HT-29 (cell line): ENCODE results near the gene HSPB3. TPM values are rescaled to one million over a fixed set of nuclear protein-coding genes. Genes with fewer than 3 reads are reported as not detected.
A peak's percentile ranks its signal among the peaks of the same experiment; 100 is the strongest.
"Not testable (repeated sequence)": the region's sequence is repeated elsewhere in the genome, so short reads cannot be mapped to it uniquely, and the experiment has no call there.

Source experiments
- DNase-seq: peaks from one replicate; pipeline ENCODE4 v3.0.0-alpha.2; 2015; ENCODE audit warnings: low spot score
- total RNA-seq: library from RNA; depleted of rRNA; stranded (reverse); fragments of >200 nt; shearing (Covaris generic); gene quantifications from 2 replicates; pipeline ENCODE4 v1.2.3, GENCODE V29; 2014

The HSPB3 gene
- total RNA-seq, 1 experiment from 2014 or later: not detected

DNA sequence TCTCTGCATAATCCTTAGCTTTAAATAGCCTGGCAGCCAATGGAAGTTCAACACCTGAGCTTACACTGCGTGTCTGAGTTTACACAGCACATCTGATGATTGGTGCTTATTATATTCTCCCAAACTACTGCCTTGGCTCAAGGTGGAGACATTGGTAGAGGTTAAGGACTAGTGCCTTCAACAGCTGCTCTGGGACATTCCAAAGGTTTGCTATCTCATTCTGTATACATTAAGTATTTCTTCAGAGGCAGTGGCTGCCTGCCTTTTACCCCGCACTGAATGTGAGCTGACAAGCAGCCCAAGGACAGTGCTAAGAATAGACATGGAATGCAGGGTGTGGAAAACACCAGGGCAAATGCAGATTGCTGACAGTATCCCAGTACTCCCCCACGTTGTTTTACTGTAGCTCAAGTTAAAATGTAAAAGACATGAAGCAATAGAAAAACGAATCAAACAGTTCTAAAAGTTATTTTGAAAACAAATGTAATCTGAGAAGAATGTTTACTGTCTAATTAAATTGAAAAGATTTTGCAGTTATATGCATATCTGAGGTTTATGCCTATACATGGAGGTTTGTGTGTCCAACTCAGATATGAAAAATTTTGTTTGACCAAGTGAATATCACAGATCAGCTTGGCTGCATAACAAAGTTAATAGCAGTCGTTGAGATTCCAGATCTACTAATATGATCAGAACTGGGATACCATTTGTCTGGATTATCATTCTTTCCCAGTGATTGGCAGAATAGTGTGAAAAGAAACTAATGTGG lies 1.8 kb downstream of the HSPB3 start:
- peak; percentile 11 for DNase-seq

DNA sequence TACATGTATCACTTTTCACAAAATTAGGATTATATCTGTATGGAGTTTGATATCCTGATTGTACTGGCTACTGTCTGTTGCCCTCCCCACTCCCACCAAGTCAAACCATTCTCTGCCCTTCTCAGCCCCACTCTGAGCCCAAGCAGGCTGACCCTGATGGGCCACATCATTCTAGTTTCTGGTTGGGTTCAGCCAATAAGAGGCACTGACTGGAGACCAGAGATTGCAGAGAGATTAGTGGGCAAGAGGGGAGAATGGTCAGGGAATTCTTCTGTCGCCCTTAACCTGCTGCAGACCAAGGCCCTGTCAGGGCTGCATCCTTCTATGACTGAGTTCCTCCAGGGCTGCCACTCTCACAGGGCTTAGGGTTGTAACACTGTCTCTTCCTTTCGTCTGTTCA lies 2.7 kb downstream of the HSPB3 start:
- DNase-seq: no peak

DNA sequence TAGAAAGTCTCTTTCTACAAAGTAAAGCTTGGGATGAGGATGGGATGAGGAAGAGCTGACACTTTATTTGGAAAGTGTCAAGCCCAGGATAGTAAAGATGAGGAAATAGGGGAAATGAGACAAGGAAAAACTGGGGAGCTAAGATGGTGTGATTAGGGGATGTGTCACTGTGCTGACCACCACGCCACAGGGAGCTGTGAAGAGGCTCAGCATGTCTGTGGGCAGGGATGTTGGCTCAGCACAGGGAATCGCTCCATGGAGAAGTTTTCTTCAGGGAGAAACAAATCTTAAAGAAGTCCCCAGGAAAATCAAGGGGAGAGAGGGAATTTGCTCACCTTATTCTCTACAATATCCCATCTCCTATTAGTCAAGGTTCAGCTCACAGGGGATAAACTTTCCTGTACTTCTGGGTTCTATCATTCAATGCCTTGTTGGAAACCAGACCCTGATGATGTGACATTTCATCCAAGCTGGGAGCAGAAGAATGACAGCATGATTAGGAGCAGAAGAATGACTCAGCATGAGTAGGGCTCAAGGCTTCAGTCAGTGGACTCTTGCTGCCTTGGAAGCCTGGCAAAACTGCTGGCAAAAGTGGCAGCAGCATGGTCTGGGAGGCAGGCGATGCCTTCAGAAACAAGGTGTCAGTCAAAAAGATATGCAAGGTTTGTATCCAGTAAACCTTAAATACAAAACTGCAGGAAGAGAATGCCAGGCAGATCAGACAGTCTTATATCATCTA lies 4.9 kb downstream of the HSPB3 start:
- DNase-seq: no peak

DNA sequence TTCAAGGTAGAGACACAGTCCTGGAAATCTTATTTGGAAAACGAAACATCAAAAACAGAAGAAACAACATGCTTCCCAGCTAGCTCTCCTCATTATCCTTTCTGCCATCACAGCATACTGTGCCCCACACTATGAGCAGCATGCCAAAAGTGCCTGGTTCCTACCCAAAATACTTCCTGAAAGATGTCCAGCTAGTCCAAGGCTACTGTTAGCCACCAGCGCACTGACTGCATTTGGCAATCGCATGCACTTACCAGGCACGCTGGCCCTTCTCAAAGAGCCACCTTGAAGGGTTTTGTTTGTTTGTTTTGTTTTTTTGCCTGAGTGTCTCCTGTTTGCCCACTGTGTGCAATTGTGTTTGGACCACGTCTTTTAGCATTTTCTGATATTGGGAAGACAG lies 6.8 kb downstream of the HSPB3 start:
- no peak for DNase-seq

DNA sequence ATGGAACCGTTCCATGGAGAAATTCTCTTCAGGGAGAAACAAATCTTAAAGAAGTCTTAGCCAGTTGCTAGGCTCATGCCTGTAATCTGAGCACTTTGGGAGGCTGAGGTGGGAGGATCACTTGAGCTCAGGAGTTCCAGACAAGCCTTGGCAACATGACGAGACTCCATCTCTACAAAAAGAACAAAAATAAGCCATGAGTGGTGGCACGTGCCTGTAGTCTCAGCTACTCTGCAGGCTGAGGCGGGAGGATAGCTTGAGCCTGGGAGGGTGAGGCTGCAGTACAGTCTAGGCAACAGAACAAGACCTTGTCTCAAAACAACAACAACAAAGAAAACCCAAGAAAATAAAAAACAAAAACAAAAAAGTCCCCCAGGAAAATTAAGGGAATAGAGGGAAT lies 8.2 kb downstream of the HSPB3 start:
- no peak for DNase-seq

DNA sequence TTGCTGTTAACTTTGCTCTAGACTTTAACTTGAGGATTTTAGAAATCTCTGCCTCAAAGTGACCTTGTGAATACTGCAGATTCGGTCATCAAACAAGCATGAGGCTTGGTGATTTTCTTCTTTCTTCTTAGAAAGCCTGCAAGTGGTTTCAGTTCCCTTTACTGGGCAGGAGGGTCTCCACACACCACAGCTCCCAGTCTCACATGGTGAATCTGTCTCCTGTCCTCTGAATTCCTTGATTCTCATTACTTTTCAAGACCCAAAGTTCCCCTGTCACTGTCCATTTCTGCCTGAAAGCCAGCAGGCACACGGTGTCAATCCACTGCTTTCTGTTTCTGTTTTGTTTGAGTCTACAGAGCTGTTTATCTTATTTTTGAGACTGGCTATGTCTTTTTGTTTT lies 14.1 kb downstream of the HSPB3 start:
- DNase-seq: no peak

DNA sequence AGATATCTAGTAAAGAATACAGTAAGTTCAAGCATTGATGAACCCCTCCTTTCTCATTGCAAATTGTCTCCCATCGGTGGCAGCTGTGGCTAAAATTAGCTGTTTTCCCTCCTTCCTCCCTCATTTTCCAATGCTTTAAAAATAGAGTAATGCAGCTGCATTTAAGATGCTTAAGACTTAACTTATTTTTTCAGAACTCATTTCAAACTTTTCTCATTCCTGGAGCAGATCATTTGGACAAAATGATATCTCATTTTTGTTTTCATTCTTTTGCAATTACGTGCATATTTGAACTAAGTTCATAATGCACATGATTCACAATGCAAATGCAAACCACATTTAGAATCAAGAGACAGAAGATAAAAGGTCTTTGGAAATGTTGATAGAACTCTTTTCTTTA lies 14.6 kb downstream of the HSPB3 start:
- no peak for DNase-seq

DNA sequence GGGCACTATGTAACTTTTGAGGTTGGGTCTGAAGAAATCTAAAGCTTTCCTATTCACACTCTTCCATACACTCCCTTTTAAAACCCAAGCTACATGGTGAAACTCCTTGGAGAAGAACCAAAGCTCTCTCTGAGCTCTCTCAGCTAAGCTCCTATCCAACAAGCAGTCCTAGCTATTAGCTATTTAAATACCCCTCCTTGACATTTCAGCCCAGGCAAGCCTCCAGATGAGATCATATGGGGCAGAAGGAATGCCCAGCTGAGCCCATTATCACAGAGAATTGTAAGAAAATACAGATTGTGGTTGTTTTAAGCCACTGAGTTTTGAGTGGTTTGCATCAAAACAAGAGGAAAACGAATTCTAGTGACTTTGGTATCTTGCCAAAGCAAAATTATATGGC lies 15.2 kb downstream of the HSPB3 start:
- DNase-seq: no peak

DNA sequence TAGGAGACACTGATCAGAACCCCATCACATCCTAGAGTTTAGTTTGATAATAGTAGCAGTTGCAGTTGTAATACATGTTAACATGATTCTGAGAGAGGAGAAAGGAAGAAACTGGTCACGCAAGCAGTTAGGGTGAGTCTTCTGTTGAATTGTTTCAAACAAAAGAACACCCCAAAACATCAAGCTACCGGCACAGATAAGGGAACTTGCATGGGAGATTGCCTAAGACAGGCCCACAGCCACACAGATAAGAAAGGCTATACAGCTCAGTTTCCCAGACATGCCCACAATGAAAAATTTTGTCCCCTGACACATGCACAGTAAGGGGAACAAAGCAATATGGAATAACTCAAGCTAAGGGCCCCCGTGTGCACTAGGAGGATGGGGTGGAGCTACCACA lies 15.9 kb downstream of the HSPB3 start:
- DNase-seq: no peak

DNA sequence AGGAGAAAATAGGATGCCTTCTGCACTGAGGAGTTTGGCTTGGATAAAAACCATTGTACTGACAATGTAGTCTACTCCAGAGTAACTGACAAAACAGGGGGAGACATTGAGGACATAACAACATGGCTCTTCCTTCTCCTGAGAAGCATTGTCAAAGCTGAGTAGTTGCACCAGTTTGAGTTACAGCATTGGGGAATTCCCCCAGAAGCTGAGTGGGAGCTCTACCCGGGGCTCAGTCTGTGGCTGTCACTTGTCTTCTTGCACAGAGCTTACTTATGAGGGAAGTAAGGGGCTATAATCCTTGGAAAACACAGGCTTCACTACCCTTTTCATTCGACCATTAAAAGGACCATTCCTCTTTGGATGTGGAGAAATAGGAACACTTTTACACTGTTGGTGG lies 21.2 kb downstream of the HSPB3 start:
- DNase-seq: no peak

DNA sequence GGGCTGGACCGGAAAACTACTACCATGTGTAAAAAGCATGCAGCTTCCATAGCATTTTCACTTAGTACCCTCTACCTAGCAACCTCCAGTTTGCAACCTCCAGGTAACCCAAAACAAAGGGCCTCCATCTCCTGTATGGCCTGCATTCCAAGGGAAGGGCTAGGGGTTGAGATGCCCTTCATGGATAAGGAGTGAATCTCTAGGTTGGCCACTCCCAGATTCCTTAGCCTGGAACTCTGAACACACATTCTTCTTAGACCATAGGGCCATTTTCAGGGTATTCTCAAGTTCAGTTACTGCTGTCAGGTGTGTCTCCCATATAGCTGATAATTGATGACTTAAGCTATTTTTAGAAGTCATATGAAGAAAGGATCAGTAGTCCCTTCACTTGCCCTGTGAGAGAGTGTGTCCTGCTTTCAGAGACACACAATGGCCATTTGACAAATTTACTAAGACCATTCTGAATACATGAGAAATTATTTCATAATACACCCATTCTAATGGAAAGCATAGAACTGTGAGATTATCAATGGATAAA lies 22.5 kb downstream of the HSPB3 start:
- DNase-seq: no peak

DNA sequence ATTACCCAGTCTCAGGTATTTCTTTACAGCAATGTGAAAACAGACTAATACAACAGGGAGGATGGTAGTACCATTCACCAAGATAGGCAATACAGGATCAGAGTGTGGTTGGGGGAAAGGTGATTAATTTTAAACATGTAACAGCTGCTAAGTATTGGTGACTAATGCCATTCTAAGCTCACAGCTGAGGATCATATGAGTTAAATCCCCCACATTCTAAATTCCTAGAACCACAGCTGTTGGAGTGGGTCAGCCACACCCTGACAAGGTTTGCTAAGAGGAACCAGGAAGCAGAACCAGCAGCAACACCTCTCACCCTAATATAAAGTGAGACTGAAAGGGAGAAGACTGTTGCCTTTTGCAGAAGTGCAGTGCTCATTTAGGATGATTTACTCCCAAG lies 24.8 kb downstream of the HSPB3 start:
- no peak for DNase-seq

DNA sequence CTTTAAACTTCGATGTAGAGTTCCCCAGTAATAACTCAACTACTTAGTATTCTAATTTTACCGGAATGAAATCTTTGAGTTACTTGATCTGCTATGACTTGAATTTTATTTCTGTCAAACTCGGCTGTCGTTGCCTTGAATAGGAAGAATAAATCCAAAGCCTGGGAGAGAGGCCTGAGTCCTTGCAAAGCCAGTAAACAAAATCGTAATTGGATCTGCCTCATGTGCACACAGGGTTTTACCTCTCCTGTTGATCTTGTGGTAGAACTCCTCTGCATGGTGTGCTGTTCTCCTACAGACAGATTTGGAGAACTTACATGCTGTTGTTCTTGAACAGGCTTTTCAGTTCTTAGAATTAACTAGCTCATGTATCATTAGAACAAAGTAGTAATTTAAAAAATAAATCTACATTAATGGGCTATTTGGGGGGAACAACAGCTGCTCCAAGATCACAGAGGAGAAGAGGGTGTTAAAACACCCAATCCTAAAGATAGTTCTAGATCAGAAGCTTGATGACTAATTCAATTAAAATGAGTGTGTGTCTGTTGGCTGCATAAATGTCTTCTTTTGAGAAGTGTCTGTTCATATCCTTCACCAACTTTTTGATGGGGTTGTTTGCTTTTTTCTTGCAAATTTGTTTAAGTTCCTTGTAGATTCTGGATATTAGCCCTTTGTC lies 28.9 kb downstream of the HSPB3 start:
- no peak for DNase-seq

DNA sequence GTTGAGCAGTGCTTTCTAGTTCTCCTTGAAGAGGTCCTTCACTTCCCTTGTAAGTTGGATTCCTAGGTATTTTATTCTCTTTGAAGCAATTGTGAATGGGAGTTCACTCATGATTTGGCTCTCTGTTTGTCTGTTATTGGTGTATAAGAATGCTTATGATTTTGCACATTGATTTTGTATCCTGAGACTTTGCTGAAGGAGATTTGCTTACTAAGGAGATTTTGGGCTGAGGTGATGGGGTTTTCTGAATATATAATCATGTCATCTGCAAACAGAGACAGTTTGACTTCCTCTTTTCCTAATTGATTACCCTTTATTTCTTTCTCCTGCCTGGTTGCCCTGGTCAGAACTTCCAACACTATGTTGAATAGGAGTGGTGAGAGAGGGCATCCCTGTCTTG lies 30.2 kb downstream of the HSPB3 start:
- DNase-seq: not testable (repeated sequence)

DNA sequence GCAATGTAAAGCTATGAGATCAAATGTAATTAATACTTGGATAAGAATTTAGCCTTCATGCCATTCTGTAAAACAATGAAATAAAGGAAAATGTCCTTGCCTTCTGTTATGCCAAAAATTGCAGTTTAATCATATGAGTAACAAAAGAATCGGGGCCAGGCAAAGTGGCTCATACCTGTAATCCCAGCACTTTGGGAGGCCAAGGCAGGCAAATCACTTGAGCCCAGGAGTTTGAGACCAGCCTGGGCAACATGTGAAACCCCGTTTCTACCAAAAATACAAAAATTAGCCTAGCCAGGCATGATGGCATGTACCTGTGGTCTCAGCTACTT lies 34.1 kb downstream of the HSPB3 start:
- not testable (repeated sequence) for DNase-seq

DNA sequence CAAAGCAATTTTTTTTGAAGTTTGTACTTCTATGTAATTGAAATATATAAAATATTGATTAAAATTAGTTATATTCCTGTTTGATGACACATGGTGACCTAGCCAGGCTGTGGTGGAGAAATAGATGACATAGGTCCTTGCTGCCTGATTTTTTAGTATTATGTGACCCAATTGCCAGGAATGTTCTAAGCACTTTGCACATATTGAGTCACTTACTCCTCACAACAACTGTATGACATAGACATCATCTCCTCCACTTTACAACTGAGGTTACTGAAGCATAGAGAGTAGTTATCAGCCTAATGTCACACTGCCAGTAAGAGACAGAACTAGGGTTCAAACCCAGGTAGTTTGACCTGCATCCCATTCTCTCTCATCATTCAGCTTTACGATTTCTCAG lies 35.8 kb downstream of the HSPB3 start:
- no peak for DNase-seq

DNA sequence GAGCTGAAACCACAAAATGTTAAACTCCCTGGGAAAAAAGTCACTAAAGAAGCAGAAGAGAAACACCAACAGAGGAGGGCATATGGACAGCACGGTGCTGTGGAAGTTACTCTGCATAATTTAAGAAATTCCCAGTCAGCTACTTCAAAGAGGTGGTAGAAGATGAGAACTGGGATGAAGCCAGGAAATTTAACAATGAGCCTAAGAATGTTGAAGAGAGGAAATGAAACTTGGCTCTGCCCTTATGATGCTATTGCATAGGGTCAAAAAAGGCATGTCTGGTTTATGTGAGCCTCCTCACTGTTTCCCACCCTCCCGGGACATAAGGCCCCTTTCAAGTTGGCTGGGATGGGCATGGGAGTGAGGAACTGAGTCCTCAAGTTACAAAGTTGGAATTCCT lies 36.7 kb downstream of the HSPB3 start:
- no peak for DNase-seq

DNA sequence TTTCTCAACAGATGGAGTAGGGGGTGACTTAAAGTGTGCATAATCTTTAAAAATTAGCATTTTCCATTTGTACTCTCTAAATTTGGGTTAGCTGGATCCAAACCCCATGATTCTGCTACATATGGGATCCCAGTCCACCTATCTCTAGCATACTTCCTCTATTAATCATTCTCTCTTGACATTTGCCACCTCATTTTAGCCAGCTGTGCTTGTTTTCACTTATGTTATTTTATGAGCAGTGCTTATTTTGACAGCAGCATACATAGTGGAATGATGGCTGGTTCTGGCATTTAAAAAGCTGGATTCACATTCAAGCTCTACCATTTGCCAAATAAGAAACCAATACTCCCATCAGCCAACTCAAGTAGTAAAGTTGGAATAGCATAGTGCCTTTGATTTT lies 39.5 kb downstream of the HSPB3 start:
- no peak for DNase-seq
